ENCODE measurements around the gene MSGN1.

MSGN1 gene

DNA sequence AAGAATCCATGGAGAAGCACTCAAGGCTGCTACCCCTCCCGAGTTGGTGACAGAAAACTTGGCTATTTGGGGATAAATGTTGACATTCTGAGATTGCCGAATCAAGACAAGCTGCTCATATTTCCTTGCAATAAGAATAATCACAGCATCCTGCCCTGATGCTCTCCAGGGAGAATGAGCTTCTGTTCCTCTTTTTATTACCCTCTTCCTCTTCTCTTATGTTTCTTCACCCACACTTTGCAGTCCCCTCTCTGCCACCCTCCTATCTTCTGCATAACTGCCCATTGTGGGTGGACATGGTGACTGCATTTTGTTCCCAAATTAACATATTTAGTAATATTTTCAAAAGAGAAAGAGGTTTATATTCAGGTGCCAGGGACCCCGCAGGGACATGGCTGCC lies 11.9 kb upstream of the MSGN1 start:
- DNase-seq: peak in 2 of 3 donors; percentile 59 to 65
- 60% methylated on average over 3 of the region's 3 CpGs for WGBS (ENCODE audit: insufficient coverage)
- Histone ChIP-seq H3K27me3 (replicated peaks in 2 of 5; ENCODE audit: control insufficient read depth in 4 of 5, insufficient read depth in 5 of 5, low read length in 4 of 5) (peaks cover 0 to 4% (median 0%) of the 10 kb centered on the region in 5 experiments), H3K9me3 (ENCODE audit: control extremely low read depth in 1 of 5, control insufficient read depth in 4 of 5, insufficient read depth in 2 of 5, low read depth in 1 of 5, low read length in 4 of 5) (no peaks in the 10 kb centered on the region), H3K27ac (ENCODE audit: insufficient read depth in 1 of 2, low read depth in 1 of 2, low read length in 2 of 2, poor library complexity in 1 of 2, severe bottlenecking in 2 of 2) (no peak overlapping the region), H3K4me3 (ENCODE audit: control insufficient read depth in 1 of 7, extremely low read depth in 1 of 7, insufficient read depth in 4 of 7, low read depth in 2 of 7, low read length in 6 of 7) (no peak overlapping the region), H3K36me3 (ENCODE audit: control insufficient read depth in 4 of 4, insufficient read depth in 4 of 4, low read length in 3 of 4) (no peaks in the 10 kb centered on the region), H3K4me1 (ENCODE audit: control extremely low read depth in 1 of 4, control insufficient read depth in 4 of 4, insufficient read depth in 4 of 4, low read length in 3 of 4) (peaks cover 0 to 21% (median 7%) of the 10 kb centered on the region in 4 experiments)
- POLR2A ChIA-PET: no interaction called here
- CTCF ChIA-PET: interaction anchor here (1.3 kb wide), 1 partner anchor 53 kb away, joined by 3 read pairs; no protein-coding TSS in a partner anchor

GRCh38 chr2:17805166-17805565 lies 11.1 kb upstream of the MSGN1 start:
- DNase-seq: no peak
- Histone ChIP-seq H3K27me3 (replicated peaks in 2 of 5; ENCODE audit: control insufficient read depth in 4 of 5, insufficient read depth in 5 of 5, low read length in 4 of 5) (peaks cover 0 to under 1% (median 0%) of the 10 kb centered on the region in 5 experiments), H3K36me3 (ENCODE audit: control insufficient read depth in 4 of 4, insufficient read depth in 4 of 4, low read length in 3 of 4) (no peaks in the 10 kb centered on the region), H3K4me1 (ENCODE audit: control extremely low read depth in 1 of 4, control insufficient read depth in 4 of 4, insufficient read depth in 4 of 4, low read length in 3 of 4) (peaks cover 0 to 17% (median 7%) of the 10 kb centered on the region in 4 experiments), H3K4me3 (ENCODE audit: control insufficient read depth in 1 of 7, extremely low read depth in 1 of 7, insufficient read depth in 4 of 7, low read depth in 2 of 7, low read length in 6 of 7) (no peak overlapping the region), H3K27ac (ENCODE audit: insufficient read depth in 1 of 2, low read depth in 1 of 2, low read length in 2 of 2, poor library complexity in 1 of 2, severe bottlenecking in 2 of 2) (no peak overlapping the region), H3K9me3 (ENCODE audit: control extremely low read depth in 1 of 5, control insufficient read depth in 4 of 5, insufficient read depth in 2 of 5, low read depth in 1 of 5, low read length in 4 of 5) (no peaks in the 10 kb centered on the region)
- ChIA-PET POLR2A (no interaction called here), CTCF (interaction anchor here (0.6 to 1.3 kb wide), 3 partner anchors 32 to 596 kb away, joined by 3 to 4 read pairs (median 3); no protein-coding TSS in a partner anchor)
- WGBS (ENCODE audit: insufficient coverage): 100% methylated on average over 2 of the region's 2 CpGs

- 88% methylated on average over 5 of the region's 8 CpGs for WGBS (ENCODE audit: insufficient coverage)
- peaks cover 0 to 17% (median 7%) of the 10 kb centered on the region in 4 experiments for H3K4me1 ChIP-seq (ENCODE audit: control extremely low read depth in 1 of 4, control insufficient read depth in 4 of 4, insufficient read depth in 4 of 4, low read length in 3 of 4)
- no peak for DNase-seq
- no peak overlapping the region for H3K27ac ChIP-seq (ENCODE audit: insufficient read depth in 1 of 2, low read depth in 1 of 2, low read length in 2 of 2, poor library complexity in 1 of 2, severe bottlenecking in 2 of 2)
- POLR2A ChIA-PET: no interaction called here
- CTCF ChIA-PET: interaction anchor here (0.6 to 1.3 kb wide), 3 partner anchors 10 to 55 kb away, joined by 3 to 4 read pairs (median 3); partner anchors contain the start of gene MSGN1
- H3K4me3 ChIP-seq (ENCODE audit: control insufficient read depth in 1 of 7, extremely low read depth in 1 of 7, insufficient read depth in 4 of 7, low read depth in 2 of 7, low read length in 6 of 7): no peak overlapping the region
- H3K27me3 ChIP-seq (replicated peaks in 2 of 5; ENCODE audit: control insufficient read depth in 4 of 5, insufficient read depth in 5 of 5, low read length in 4 of 5): no peaks in the 10 kb centered on the region
- no peaks in the 10 kb centered on the region for H3K36me3 ChIP-seq (ENCODE audit: control insufficient read depth in 4 of 4, insufficient read depth in 4 of 4, low read length in 3 of 4)
- no peaks in the 10 kb centered on the region for H3K9me3 ChIP-seq (ENCODE audit: control extremely low read depth in 1 of 5, control insufficient read depth in 4 of 5, insufficient read depth in 2 of 5, low read depth in 1 of 5, low read length in 4 of 5)
These were observed 10.4 kb upstream of the MSGN1 start for GRCh38 chr2:17805717-17806363.

DNA sequence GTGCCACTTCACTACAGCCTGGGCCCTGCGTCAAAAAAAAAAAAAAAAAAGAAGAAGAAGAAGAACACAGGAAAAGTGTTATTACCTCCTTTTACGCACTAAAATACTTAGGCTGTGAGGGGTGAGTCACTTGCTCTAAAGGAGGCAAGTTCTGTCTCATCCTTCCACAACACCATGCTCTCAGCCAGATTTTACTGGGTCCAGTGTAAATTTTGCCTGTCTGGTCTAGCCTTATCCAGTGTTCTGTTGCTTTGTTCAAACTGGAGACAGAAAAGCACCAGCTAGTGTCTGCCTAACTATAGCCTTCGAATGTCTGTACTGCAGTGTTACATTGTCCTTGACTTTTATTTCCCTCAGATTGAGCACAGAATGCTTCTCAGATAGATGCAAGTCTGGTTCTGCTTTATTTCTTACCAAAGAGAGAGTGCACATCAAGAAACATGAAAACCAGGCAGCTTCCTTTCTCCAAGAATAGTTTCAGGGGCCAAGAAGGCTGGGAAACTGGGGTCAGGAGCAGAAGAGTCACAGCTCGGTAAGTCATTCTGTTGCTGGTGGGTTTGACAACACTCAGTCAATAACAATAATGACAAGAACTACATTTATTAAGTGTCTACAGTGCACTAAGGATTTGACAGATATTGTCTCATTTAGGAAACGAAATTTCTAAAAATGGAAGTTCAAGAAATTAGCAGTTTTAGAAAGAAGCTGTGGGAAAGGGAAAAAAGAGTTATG lies 3.1 kb upstream of the MSGN1 start:
- H3K9me3 ChIP-seq (ENCODE audit: control extremely low read depth in 1 of 5, control insufficient read depth in 4 of 5, insufficient read depth in 2 of 5, low read depth in 1 of 5, low read length in 4 of 5): no peaks in the 10 kb centered on the region
- CTCF ChIA-PET: interaction anchor here (1.1 to 1.8 kb wide), 3 partner anchors 18 to 22 kb away, joined by 3 to 6 read pairs (median 3); no protein-coding TSS in a partner anchor
- peak in 2 of 3 donors; percentile 11 to 33 for DNase-seq
- peaks cover 0 to 28% (median 1%) of the 10 kb centered on the region in 4 experiments for H3K4me1 ChIP-seq (ENCODE audit: control extremely low read depth in 1 of 4, control insufficient read depth in 4 of 4, insufficient read depth in 4 of 4, low read length in 3 of 4)
- H3K27ac ChIP-seq (ENCODE audit: insufficient read depth in 1 of 2, low read depth in 1 of 2, low read length in 2 of 2, poor library complexity in 1 of 2, severe bottlenecking in 2 of 2): no peak overlapping the region
- POLR2A ChIA-PET: interaction anchor here (0.7 kb wide), 1 partner anchor 34 kb away, joined by 3 read pairs; no protein-coding TSS in a partner anchor
- H3K36me3 ChIP-seq (ENCODE audit: control insufficient read depth in 4 of 4, insufficient read depth in 4 of 4, low read length in 3 of 4): no peaks in the 10 kb centered on the region
- WGBS (ENCODE audit: insufficient coverage): 100% methylated on average over 1 of the region's 5 CpGs
- peaks cover 0 to 2% (median 0%) of the 10 kb centered on the region in 5 experiments for H3K27me3 ChIP-seq (replicated peaks in 2 of 5; ENCODE audit: control insufficient read depth in 4 of 5, insufficient read depth in 5 of 5, low read length in 4 of 5)
- H3K4me3 ChIP-seq (ENCODE audit: control insufficient read depth in 1 of 7, extremely low read depth in 1 of 7, insufficient read depth in 4 of 7, low read depth in 2 of 7, low read length in 6 of 7): no peak overlapping the region

DNA sequence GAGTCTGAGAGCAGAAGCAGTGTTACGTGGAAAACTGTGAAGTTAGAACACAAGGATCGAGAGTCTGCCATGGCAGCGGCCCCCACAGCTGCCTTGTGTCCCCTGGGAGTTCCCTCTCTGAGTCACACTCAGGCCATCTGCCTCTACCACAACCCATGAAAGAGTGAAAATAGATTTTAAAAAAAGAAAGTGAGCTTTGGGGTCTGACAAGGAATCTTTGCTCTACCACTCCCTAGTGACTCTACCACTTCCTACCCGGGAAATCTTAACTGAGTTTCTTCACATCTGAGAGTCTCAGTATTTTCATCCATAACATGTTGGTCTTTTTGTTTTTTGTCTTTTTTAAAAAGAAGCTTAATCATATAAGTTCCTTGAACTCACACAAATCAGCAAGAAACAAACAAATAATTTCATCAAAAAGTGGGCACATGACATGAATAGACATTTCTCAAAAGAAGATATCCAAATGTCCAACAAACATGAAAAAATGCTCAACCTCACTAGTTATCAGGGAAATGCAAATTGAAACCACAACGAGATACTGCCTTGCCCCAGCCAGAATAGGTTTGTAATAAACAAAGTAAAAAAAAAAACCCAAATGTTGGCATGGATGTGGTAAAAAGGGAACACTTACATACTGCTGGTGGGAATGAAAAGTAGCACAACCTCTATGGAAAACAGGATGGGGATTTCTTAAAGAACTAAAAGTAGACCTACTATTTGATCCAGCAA lies 2.4 kb upstream of the MSGN1 start:
- Histone ChIP-seq H3K4me1 (ENCODE audit: control extremely low read depth in 1 of 4, control insufficient read depth in 4 of 4, insufficient read depth in 4 of 4, low read length in 3 of 4) (peaks cover 0 to 32% (median 3%) of the 10 kb centered on the region in 4 experiments), H3K9me3 (ENCODE audit: control extremely low read depth in 1 of 5, control insufficient read depth in 4 of 5, insufficient read depth in 2 of 5, low read depth in 1 of 5, low read length in 4 of 5) (no peaks in the 10 kb centered on the region), H3K4me3 (ENCODE audit: control insufficient read depth in 1 of 7, extremely low read depth in 1 of 7, insufficient read depth in 4 of 7, low read depth in 2 of 7, low read length in 6 of 7) (no peak overlapping the region), H3K27ac (ENCODE audit: insufficient read depth in 1 of 2, low read depth in 1 of 2, low read length in 2 of 2, poor library complexity in 1 of 2, severe bottlenecking in 2 of 2) (no peak overlapping the region), H3K36me3 (ENCODE audit: control insufficient read depth in 4 of 4, insufficient read depth in 4 of 4, low read length in 3 of 4) (no peaks in the 10 kb centered on the region), H3K27me3 (replicated peaks in 2 of 5; ENCODE audit: control insufficient read depth in 4 of 5, insufficient read depth in 5 of 5, low read length in 4 of 5) (peaks cover 0 to 2% (median 0%) of the 10 kb centered on the region in 5 experiments)
- DNase-seq: peak in 2 of 3 donors; percentile 48 to 57
- POLR2A ChIA-PET: interaction anchor here (0.7 kb wide), 1 partner anchor 33 kb away, joined by 3 read pairs; no protein-coding TSS in a partner anchor
- CTCF ChIA-PET: interaction anchor here (1.1 to 1.2 kb wide), 2 partner anchors 18 to 23 kb away, joined by 3 read pairs; no protein-coding TSS in a partner anchor
- WGBS (ENCODE audit: insufficient coverage): 80% methylated on average over 2 of the region's 5 CpGs

DNA sequence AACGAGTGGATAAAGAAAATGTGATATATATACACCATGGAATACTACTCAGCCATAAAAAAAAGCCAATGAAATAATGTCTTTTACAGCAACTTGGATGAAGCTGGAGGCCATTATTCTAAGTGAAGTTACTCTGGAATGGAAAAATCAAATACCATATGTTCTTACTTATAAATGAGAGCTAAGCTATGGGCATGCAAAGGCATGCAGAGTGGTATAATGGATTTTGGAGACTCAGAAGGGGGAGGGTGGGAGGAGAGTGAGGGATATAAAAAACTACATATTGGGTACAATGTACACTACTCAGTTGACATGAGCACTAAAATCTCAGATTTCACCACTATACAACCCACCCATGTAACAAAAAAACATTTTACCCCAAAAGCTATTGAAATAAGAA lies 1.7 kb upstream of the MSGN1 start:
- peaks cover 0 to 32% (median 3%) of the 10 kb centered on the region in 4 experiments for H3K4me1 ChIP-seq (ENCODE audit: control extremely low read depth in 1 of 4, control insufficient read depth in 4 of 4, insufficient read depth in 4 of 4, low read length in 3 of 4)
- CTCF ChIA-PET: interaction anchor here (1.7 kb wide), 1 partner anchor 9 kb away, joined by 4 read pairs; no protein-coding TSS in a partner anchor

More for the DNA sequence above, 1.7 kb upstream of the MSGN1 start:
- POLR2A ChIA-PET: no interaction called here
- H3K4me3 ChIP-seq (ENCODE audit: control insufficient read depth in 1 of 7, extremely low read depth in 1 of 7, insufficient read depth in 4 of 7, low read depth in 2 of 7, low read length in 6 of 7): no peak overlapping the region
- WGBS (ENCODE audit: insufficient coverage): no CpG with 5 or more reads among the region's 1 CpG
- DNase-seq: no peak
- peaks cover 0 to 2% (median 0%) of the 10 kb centered on the region in 5 experiments for H3K27me3 ChIP-seq (replicated peaks in 2 of 5; ENCODE audit: control insufficient read depth in 4 of 5, insufficient read depth in 5 of 5, low read length in 4 of 5)
- H3K27ac ChIP-seq (ENCODE audit: insufficient read depth in 1 of 2, low read depth in 1 of 2, low read length in 2 of 2, poor library complexity in 1 of 2, severe bottlenecking in 2 of 2): no peak overlapping the region
- no peaks in the 10 kb centered on the region for H3K36me3 ChIP-seq (ENCODE audit: control insufficient read depth in 4 of 4, insufficient read depth in 4 of 4, low read length in 3 of 4)
- no peaks in the 10 kb centered on the region for H3K9me3 ChIP-seq (ENCODE audit: control extremely low read depth in 1 of 5, control insufficient read depth in 4 of 5, insufficient read depth in 2 of 5, low read depth in 1 of 5, low read length in 4 of 5)

Data from common myeloid progenitor, CD34-positive (primary cell).